IMR-90 (cell line): ENCODE data around the gene CDH2.

Experiments used
- CEBPB ChIP-seq: IDR thresholded peaks from 2 replicates; pipeline ENCODE4 v1.6.1; 2012; ENCODE audit warnings: low read depth, low read length, improper control_type of control experiment
- CTCF ChIP-seq: conservative IDR thresholded peaks from 2 replicates; pipeline ENCODE4 v1.5.1; 2012; ENCODE audit warnings: mild to moderate bottlenecking, low read depth, low read length, improper control_type of control experiment
- FOS ChIP-seq: fragments of 150-350 bp; IDR thresholded peaks from 2 replicates; pipeline ENCODE4 v1.6.1; 2016; ENCODE audit warnings: low read depth, low read length
- NFE2L2 ChIP-seq: fragments of 150-350 bp; IDR thresholded peaks from 2 replicates; pipeline ENCODE4 v1.6.1; 2016; ENCODE audit warnings: low read depth, mild to moderate bottlenecking, low read length
- POLR2A ChIP-seq: IDR thresholded peaks from 2 replicates; pipeline ENCODE4 v1.6.1; 2012; ENCODE audit warnings: mild to moderate bottlenecking, low read depth, low read length
- RAD21 ChIP-seq: IDR thresholded peaks from 2 replicates; pipeline ENCODE4 v1.6.1; 2012; ENCODE audit warnings: low read length, improper control_type of control experiment
- RCOR1 ChIP-seq: IDR thresholded peaks from 2 replicates; pipeline ENCODE4 v1.6.1; 2012; ENCODE audit warnings: mild to moderate bottlenecking, low read length, improper control_type of control experiment; ENCODE audit not compliant: insufficient replicate concordance
- SMC3 ChIP-seq: fragments of 150-350 bp; IDR thresholded peaks from 2 replicates; pipeline ENCODE4 v1.6.1; 2016; ENCODE audit warnings: low read depth, mild to moderate bottlenecking, antibody characterized with exemption, low read length, moderate library complexity
- USF2 ChIP-seq: fragments of 150-350 bp; IDR thresholded peaks from 2 replicates; pipeline ENCODE4 v1.6.1; 2017; ENCODE audit warnings: mild to moderate bottlenecking, antibody characterized with exemption, low read length, low read depth
- TF ChIP-seq, protein P1 (sequence below): fragments of 150-350 bp; IDR thresholded peaks from 2 replicates; pipeline ENCODE4 v1.6.1; 2016; ENCODE audit warnings: low read depth, mild to moderate bottlenecking, low read length, moderate library complexity, borderline replicate concordance

DNA sequence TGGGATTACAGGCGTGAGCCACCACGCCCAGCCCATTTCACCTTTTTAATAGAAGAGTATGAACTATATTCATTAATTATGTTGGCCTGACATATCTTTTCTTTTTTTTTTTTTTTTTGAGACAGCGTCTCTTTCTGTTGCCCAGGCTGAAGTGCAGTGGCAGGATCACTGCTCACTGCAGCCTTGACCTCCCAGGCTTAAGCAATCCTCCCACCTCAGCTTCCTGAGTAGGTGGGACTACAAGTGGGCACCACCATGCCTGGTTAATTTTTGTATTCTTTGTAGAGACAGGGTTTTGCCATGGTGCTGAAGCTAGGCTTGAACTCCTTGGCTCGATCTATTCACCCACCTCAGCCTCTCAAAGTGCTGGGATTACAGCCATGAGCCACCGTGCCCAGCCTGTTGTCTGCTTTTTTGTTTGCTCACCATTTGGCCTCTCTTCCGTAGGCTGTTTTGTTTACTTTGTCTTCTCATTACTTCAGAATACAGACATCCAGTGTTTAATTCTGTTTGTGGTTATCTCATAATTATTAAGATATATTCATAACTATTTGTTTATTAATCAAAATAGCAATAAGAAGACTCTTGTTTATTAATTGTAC lies 16.3 kb upstream of the CDH2 start:
- TF ChIP-seq POLR2A (no peak), USF2 (no peak), CTCF (no peak), RAD21 (no peak), CEBPB (no peak), SMC3 (no peak), RCOR1 (no peak), FOS (no peak), NFE2L2 (no peak)
- TF ChIP-seq, protein P1, sequence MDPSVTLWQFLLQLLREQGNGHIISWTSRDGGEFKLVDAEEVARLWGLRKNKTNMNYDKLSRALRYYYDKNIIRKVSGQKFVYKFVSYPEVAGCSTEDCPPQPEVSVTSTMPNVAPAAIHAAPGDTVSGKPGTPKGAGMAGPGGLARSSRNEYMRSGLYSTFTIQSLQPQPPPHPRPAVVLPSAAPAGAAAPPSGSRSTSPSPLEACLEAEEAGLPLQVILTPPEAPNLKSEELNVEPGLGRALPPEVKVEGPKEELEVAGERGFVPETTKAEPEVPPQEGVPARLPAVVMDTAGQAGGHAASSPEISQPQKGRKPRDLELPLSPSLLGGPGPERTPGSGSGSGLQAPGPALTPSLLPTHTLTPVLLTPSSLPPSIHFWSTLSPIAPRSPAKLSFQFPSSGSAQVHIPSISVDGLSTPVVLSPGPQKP, result no peak
